Liver (tissue), 9 donors: Measurements from ENCODE around the gene INTS3. TPM values are rescaled to one million over a fixed set of nuclear protein-coding genes. Genes with fewer than 3 reads are reported as not detected.

ENCODE experiments used
- DNase-seq: peaks from one replicate; pipeline ENCODE4 v3.0.0-alpha.2; 2017; ENCODE audit warnings: low spot score
- H3K27ac ChIP-seq, 2 donors: one replicate each; pipeline ENCODE4 v1.7.0; 2013; ENCODE audit warnings: inconsistent platforms in 2 of 2, low read length in 2 of 2, control low read depth in 1 of 2, low read depth in 1 of 2, mild to moderate bottlenecking in 1 of 2
- H3K27me3 ChIP-seq, 4 donors: one replicate each; pipeline versions ENCODE4 v1.6.1 to v1.7.0; 2013; ENCODE audit warnings: low read length in 3 of 4, inconsistent platforms in 1 of 4, mild to moderate bottlenecking in 1 of 4, moderate library complexity in 1 of 4; ENCODE audit not compliant: control insufficient read depth in 4 of 4, insufficient read depth in 4 of 4
- H3K36me3 ChIP-seq, 4 donors: one replicate each; pipeline versions ENCODE4 v1.6.1 to v1.7.0; 2013; ENCODE audit warnings: low read length in 3 of 4, mild to moderate bottlenecking in 3 of 4, low read depth in 1 of 4, moderate library complexity in 1 of 4; ENCODE audit not compliant: control insufficient read depth in 4 of 4, insufficient read depth in 3 of 4
- H3K4me1 ChIP-seq, 4 donors: one replicate each; pipeline versions ENCODE4 v1.6.1 to v1.7.0; 2013; ENCODE audit warnings: low read length in 3 of 4, mild to moderate bottlenecking in 3 of 4, moderate library complexity in 1 of 4; ENCODE audit not compliant: control insufficient read depth in 4 of 4, insufficient read depth in 4 of 4
- H3K4me3 ChIP-seq, 3 donors: one replicate each; pipeline versions ENCODE4 v1.6.1 to v1.7.0; 2013; ENCODE audit warnings: low read length in 3 of 3, control low read depth in 1 of 3, low read depth in 1 of 3, mild to moderate bottlenecking in 1 of 3
- H3K9ac ChIP-seq, 2 donors: one replicate each; pipeline ENCODE4 v1.7.0; 2013; ENCODE audit warnings: low read length in 2 of 2, mild to moderate bottlenecking in 2 of 2, moderate library complexity in 2 of 2, control low read depth in 1 of 2, low read depth in 1 of 2
- H3K9me3 ChIP-seq, 4 donors: one replicate each; pipeline versions ENCODE4 v1.6.1 to v1.7.0; 2013; ENCODE audit warnings: low read length in 3 of 4; ENCODE audit not compliant: control insufficient read depth in 4 of 4
- ATF3 ChIP-seq: IDR thresholded peaks from 2 replicates; pipeline ENCODE4 v1.6.1; 2016; ENCODE audit warnings: antibody characterized with exemption
- CTCF ChIP-seq: fragments of 150-350 bp; IDR thresholded peaks from 2 replicates; pipeline ENCODE4 v1.5.1; 2017; ENCODE audit warnings: improper control_type of control experiment, low read depth, low read length; ENCODE audit not compliant: missing input control
- EGR1 ChIP-seq, 2 donors: IDR thresholded peaks; 2 replicates each; pipeline ENCODE4 v1.6.1; 2016 to 2018; ENCODE audit warnings: antibody characterized with exemption in 2 of 2, low read depth in 2 of 2
- FOXA1 ChIP-seq: IDR thresholded peaks from 2 replicates; pipeline ENCODE4 v1.6.1; 2016; ENCODE audit warnings: antibody characterized with exemption
- FOXA2 ChIP-seq: IDR thresholded peaks from 2 replicates; pipeline ENCODE4 v1.6.1; 2016; ENCODE audit warnings: antibody characterized with exemption
- GABPA ChIP-seq, 2 donors: IDR thresholded peaks in 1 of 2; conservative IDR thresholded peaks in 1 of 2; 2 replicates each; pipeline ENCODE4 v1.6.1; 2016; ENCODE audit warnings: antibody characterized with exemption in 2 of 2, mild to moderate bottlenecking in 1 of 2, moderate library complexity in 1 of 2
- HNF4A ChIP-seq, 2 donors: conservative IDR thresholded peaks; 2 replicates each; pipeline ENCODE4 v1.6.1; 2016; ENCODE audit warnings: antibody characterized with exemption in 2 of 2, mild to moderate bottlenecking in 2 of 2
- HNF4G ChIP-seq: IDR thresholded peaks from 2 replicates; pipeline ENCODE4 v1.6.1; 2016; ENCODE audit warnings: antibody characterized with exemption
- JUND ChIP-seq, 2 donors: IDR thresholded peaks; 2 replicates each; pipeline ENCODE4 v1.6.1; 2016; ENCODE audit warnings: antibody characterized with exemption in 2 of 2
- MAX ChIP-seq: IDR thresholded peaks from 2 replicates; pipeline ENCODE4 v1.6.1; 2016; ENCODE audit warnings: antibody characterized with exemption
- NR2F2 ChIP-seq: IDR thresholded peaks from 2 replicates; pipeline ENCODE4 v1.6.1; 2016; ENCODE audit warnings: antibody characterized with exemption
- RAD21 ChIP-seq, 2 donors: IDR thresholded peaks; 2 replicates each; pipeline ENCODE4 v1.6.1; 2016; ENCODE audit warnings: antibody characterized with exemption in 2 of 2, mild to moderate bottlenecking in 2 of 2
- REST ChIP-seq: IDR thresholded peaks from 2 replicates; pipeline ENCODE4 v1.6.1; 2016; ENCODE audit warnings: antibody characterized with exemption, mild to moderate bottlenecking
- RXRA ChIP-seq, 2 donors: IDR thresholded peaks; 2 replicates each; pipeline ENCODE4 v1.6.1; 2017 to 2018; ENCODE audit warnings: antibody characterized with exemption in 2 of 2, mild to moderate bottlenecking in 1 of 2
- SP1 ChIP-seq: IDR thresholded peaks from 2 replicates; pipeline ENCODE4 v1.6.1; 2018; ENCODE audit warnings: antibody characterized with exemption, mild to moderate bottlenecking
- TAF1 ChIP-seq: conservative IDR thresholded peaks from 2 replicates; pipeline ENCODE4 v1.6.1; 2016; ENCODE audit warnings: antibody characterized with exemption, mild to moderate bottlenecking
- YY1 ChIP-seq: IDR thresholded peaks from 2 replicates; pipeline ENCODE4 v1.6.1; 2016; ENCODE audit warnings: antibody characterized with exemption, mild to moderate bottlenecking
- ZBTB33 ChIP-seq: IDR thresholded peaks from 2 replicates; pipeline ENCODE4 v1.6.1; 2016; ENCODE audit warnings: antibody characterized with exemption
- WGBS: extraction: QIAGEN DNeasy Blood & Tissue Kit; methylation state at CpG from one replicate; pipeline ENCODE4 v1.1.7; 2013; 5-methylcytosine and 5-hydroxymethylcytosine counted together
- polyA plus RNA-seq, 2 donors: library from polyadenylated mRNA; stranded (reverse) in 1 of 2; unstranded in 1 of 2; fragments of 200-250 nt in 1 of 2; fragments of >200 nt in 1 of 2; fragmentation: Nextera tagmentation in 1 of 2; extraction: Ambion mirVana in 1 of 2; gene quantifications; one replicate each; pipeline versions ENCODE4 v1.2.1 to v1.2.3, GENCODE V29; 2013 to 2015
- total RNA-seq, 2 donors: library from RNA; depleted of rRNA; stranded (reverse); fragments of >200 nt; gene quantifications; one replicate each; pipeline ENCODE4 v1.2.3, GENCODE V29; 2014
- donor health status: healthy.
- donor health status: healthy.
- donor health status: healthy.
- donor health status: healthy.
- donor health status: healthy.

INTS3 gene
- total and polyA plus RNA-seq, 4 donors = 9.0 to 26.0 (median 15.2) TPM

GRCh38 chr1:153799016-153799415, 71.2 kb downstream of the INTS3 start:
- Histone ChIP-seq H3K27me3 (no peaks in the 10 kb centered on the region), H3K27ac (no peak overlapping the region), H3K4me3 (no peak overlapping the region), H3K4me1 (peaks cover 2 to 19% (median 13%) of the 10 kb centered on the region in 4 donors), H3K9me3 (no peaks in the 10 kb centered on the region), H3K36me3 (no peaks in the 10 kb centered on the region), H3K9ac (no peak overlapping the region)
- no peak for DNase-seq
- WGBS = 95% methylated on average over 4 of the region's 4 CpGs
- TF ChIP-seq TAF1 (no peak), JUND (IDR thresholded peaks at IDR 0.05) (no peak), NR2F2 (no peak), ATF3 (no peak), REST (no peak), ZBTB33 (no peak), MAX (no peak), HNF4A (conservative IDR thresholded peaks at IDR 0.05) (no peak), RAD21 (IDR thresholded peaks at IDR 0.05) (no peak), RXRA (IDR thresholded peaks at IDR 0.05) (no peak), SP1 (no peak), GABPA (IDR thresholded peaks at IDR 0.05 in 1 of 2, conservative IDR thresholded peaks at IDR 0.05 in 1 of 2) (no peak), FOXA1 (no peak), CTCF (no peak), FOXA2 (no peak), EGR1 (IDR thresholded peaks at IDR 0.05; ENCODE audit: low read depth in 2 of 2) (no peak), YY1 (no peak), HNF4G (no peak)
